WTC11 (cell line): ENCODE results near the gene HDAC3. TPM values are rescaled to one million over a fixed set of nuclear protein-coding genes. Genes with fewer than 3 reads are reported as not detected.

ENCODE experiments used
- ATAC-seq: fragments of 200-7000 bp; cut with Tn5 transposase; 2 replicates; pipeline ENCODE4 v1.10.0; 2021; ENCODE audit warnings: mild to moderate bottlenecking, moderate library complexity
- CTCF ChIA-PET: fragments of 300-600 bp; sonication (Branson Sonifier 250); formaldehyde crosslinking; loops from one replicate; lab custom pipeline; 2021; ENCODE audit warnings: antibody characterized with exemption; lab: Charles Lee
- POLR2A ChIA-PET: fragments of 350-600 bp; sonication (Branson Sonifier 250); formaldehyde crosslinking; loops from one replicate; lab custom pipeline; 2021; ENCODE audit warnings: antibody characterized with exemption; lab: Charles Lee
- DNase-seq: peaks from one replicate; pipeline ENCODE4 v3.0.0; 2021; ENCODE audit warnings: low spot score
- H3K27ac Mint-ChIP-seq: 2 replicates; pipeline ENCODE4 v1.8.0; 2021; ENCODE audit warnings: mixed read lengths
- H3K27me3 Mint-ChIP-seq: 2 replicates; pipeline ENCODE4 v1.8.0; 2021; ENCODE audit warnings: low read depth, mild to moderate bottlenecking, moderate library complexity, mixed read lengths
- H3K36me3 Mint-ChIP-seq: 2 replicates; pipeline ENCODE4 v1.8.0; 2021; ENCODE audit warnings: mixed read lengths
- H3K4me1 Mint-ChIP-seq: 2 replicates; pipeline ENCODE4 v1.8.0; 2022; ENCODE audit warnings: mixed read lengths
- H3K4me3 Mint-ChIP-seq: 2 replicates; pipeline ENCODE4 v1.8.0; 2021; ENCODE audit warnings: mild to moderate bottlenecking, moderate library complexity, mixed read lengths
- H3K9me3 Mint-ChIP-seq: 2 replicates; pipeline ENCODE4 v1.8.0; 2021; ENCODE audit warnings: mixed read lengths
- CBFB ChIP-seq: sonication (generic); formaldehyde crosslinking; IDR thresholded peaks from 2 replicates; pipeline ENCODE4 v1.8.1; 2022; ENCODE audit warnings: mild to moderate bottlenecking, low read depth, missing genetic modification reagents
- CREB1 ChIP-seq: sonication (generic); formaldehyde crosslinking; IDR thresholded peaks from 2 replicates; pipeline ENCODE4 v1.8.0; 2023; ENCODE audit warnings: mild to moderate bottlenecking, missing genetic modification reagents
- JAZF1 ChIP-seq: fragments of 250-450 bp; sonication (Bioruptor Pico); IDR thresholded peaks from 2 replicates; pipeline ENCODE4 v1.9.0; 2021; ENCODE audit warnings: moderate library complexity, mild to moderate bottlenecking, inconsistent platforms
- KAT7 ChIP-seq: sonication (generic); formaldehyde crosslinking; IDR thresholded peaks from 2 replicates; pipeline ENCODE4 v1.8.1; 2023; ENCODE audit warnings: missing genetic modification reagents, mild to moderate bottlenecking, borderline replicate concordance
- NR3C1 ChIP-seq: sonication (generic); formaldehyde crosslinking; conservative IDR thresholded peaks from 2 replicates; pipeline ENCODE4 v1.8.1; 2023; ENCODE audit warnings: low read depth, mild to moderate bottlenecking, missing genetic modification reagents
- SMAD3 ChIP-seq: sonication (generic); formaldehyde crosslinking; IDR thresholded peaks from 2 replicates; pipeline ENCODE4 v1.8.0; 2022; ENCODE audit warnings: missing genetic modification reagents, mild to moderate bottlenecking, borderline replicate concordance
- SOX15 ChIP-seq: fragments of 250-450 bp; sonication (Bioruptor Pico); IDR thresholded peaks from 2 replicates; pipeline ENCODE4 v1.9.0; 2021; ENCODE audit warnings: mild to moderate bottlenecking
- TEAD4 ChIP-seq: sonication (generic); formaldehyde crosslinking; IDR thresholded peaks from 2 replicates; pipeline ENCODE4 v1.8.0; 2022; ENCODE audit warnings: mild to moderate bottlenecking, missing genetic modification reagents
- TP53 ChIP-seq: sonication (generic); formaldehyde crosslinking; IDR thresholded peaks from 2 replicates; pipeline ENCODE4 v1.8.1; 2023; ENCODE audit warnings: mild to moderate bottlenecking, missing genetic modification reagents
- ZBTB21 ChIP-seq: sonication (generic); formaldehyde crosslinking; IDR thresholded peaks from 2 replicates; pipeline ENCODE4 v1.8.1; 2023; ENCODE audit warnings: mild to moderate bottlenecking, missing genetic modification reagents, borderline replicate concordance
- ZNF416 ChIP-seq: fragments of 250-450 bp; sonication (Bioruptor Pico); IDR thresholded peaks from 2 replicates; pipeline ENCODE4 v1.9.0; 2021; ENCODE audit warnings: mild to moderate bottlenecking, inconsistent platforms
- ZNF423 ChIP-seq: fragments of 250-450 bp; sonication (Bioruptor Pico); IDR thresholded peaks from 2 replicates; pipeline ENCODE4 v2.1.2; 2022; ENCODE audit warnings: mild to moderate bottlenecking, moderate library complexity
- ZNF671 ChIP-seq: fragments of 250-450 bp; sonication (Bioruptor Pico); IDR thresholded peaks from 2 replicates; pipeline ENCODE4 v1.8.0; 2021; ENCODE audit warnings: mild to moderate bottlenecking
- total RNA-seq: library from RNA; stranded (reverse); gene quantifications from 3 replicates; pipeline ENCODE4 v1.2.3, GENCODE V29; 2021
- TF ChIP-seq, protein P1 (sequence below): sonication (generic); formaldehyde crosslinking; IDR thresholded peaks from 2 replicates; pipeline ENCODE4 v1.8.0; 2023; ENCODE audit warnings: mild to moderate bottlenecking, missing genetic modification reagents
- TF ChIP-seq, protein P2 (sequence below): fragments of 250-450 bp; sonication (Bioruptor Pico); conservative IDR thresholded peaks from 2 replicates; pipeline ENCODE4 v1.9.0; 2021; ENCODE audit warnings: mild to moderate bottlenecking
- TF ChIP-seq, protein P3 (sequence below): fragments of 250-450 bp; sonication (Bioruptor Pico); IDR thresholded peaks from 2 replicates; pipeline ENCODE4 v1.9.0; 2021; ENCODE audit warnings: mild to moderate bottlenecking
- TF ChIP-seq, protein P4 (sequence below): sonication (generic); formaldehyde crosslinking; IDR thresholded peaks from 2 replicates; pipeline ENCODE4 v1.8.0; 2022; ENCODE audit warnings: missing genetic modification reagents
- TF ChIP-seq, protein P5 (sequence below): fragments of 250-450 bp; sonication (Bioruptor Pico); IDR thresholded peaks from 2 replicates; pipeline ENCODE4 v1.9.0; 2021; ENCODE audit warnings: moderate library complexity, mild to moderate bottlenecking, inconsistent platforms, borderline replicate concordance
- TF ChIP-seq, protein P6 (sequence below): sonication (generic); formaldehyde crosslinking; IDR thresholded peaks from 2 replicates; pipeline ENCODE4 v1.8.0; 2022; ENCODE audit warnings: mild to moderate bottlenecking, missing genetic modification reagents

Gene HDAC3
- total RNA-seq, 1 experiment from 2014 or later = 96.2 TPM

DNA sequence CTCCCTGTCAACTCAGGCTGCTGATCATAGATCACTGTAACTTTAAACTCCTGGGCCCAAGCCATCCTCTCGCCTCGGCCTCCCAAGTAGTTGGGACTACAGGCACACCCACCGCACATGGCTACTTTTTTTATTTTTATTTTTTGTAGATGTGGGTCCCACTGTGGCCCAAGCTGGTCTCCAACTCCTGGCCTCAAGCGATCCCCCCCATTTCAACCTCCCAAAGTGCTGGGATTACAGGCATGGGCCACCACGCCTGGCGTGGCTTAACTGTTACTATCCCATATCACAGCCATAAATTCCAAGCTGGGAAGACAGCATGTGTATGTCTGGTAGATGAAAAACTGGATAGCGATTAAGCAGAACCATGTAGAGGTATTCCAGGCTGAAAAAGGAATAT, 1.0 kb downstream of the HDAC3 start:
- ATAC-seq (no peak), DNase-seq (no peak)
- H3K27ac Mint-ChIP-seq = peak overlapping the region; percentile 90
- peaks cover 22% of the 10 kb centered on the region for H3K4me1 Mint-ChIP-seq
- peak overlapping the region; percentile 90 for H3K4me3 Mint-ChIP-seq
- H3K27me3 Mint-ChIP-seq = no peaks in the 10 kb centered on the region
- H3K9me3 Mint-ChIP-seq = no peaks in the 10 kb centered on the region
- CTCF ChIA-PET = interaction anchor here (1.1 to 3.9 kb wide), 9 partner anchors 16 to 333 kb away, joined by 7 to 106 read pairs (median 17); partner anchors contain the start of genes DIAPH1, FCHSD1, PCDHGA10 and RNF14
- TF ChIP-seq, protein P1, sequence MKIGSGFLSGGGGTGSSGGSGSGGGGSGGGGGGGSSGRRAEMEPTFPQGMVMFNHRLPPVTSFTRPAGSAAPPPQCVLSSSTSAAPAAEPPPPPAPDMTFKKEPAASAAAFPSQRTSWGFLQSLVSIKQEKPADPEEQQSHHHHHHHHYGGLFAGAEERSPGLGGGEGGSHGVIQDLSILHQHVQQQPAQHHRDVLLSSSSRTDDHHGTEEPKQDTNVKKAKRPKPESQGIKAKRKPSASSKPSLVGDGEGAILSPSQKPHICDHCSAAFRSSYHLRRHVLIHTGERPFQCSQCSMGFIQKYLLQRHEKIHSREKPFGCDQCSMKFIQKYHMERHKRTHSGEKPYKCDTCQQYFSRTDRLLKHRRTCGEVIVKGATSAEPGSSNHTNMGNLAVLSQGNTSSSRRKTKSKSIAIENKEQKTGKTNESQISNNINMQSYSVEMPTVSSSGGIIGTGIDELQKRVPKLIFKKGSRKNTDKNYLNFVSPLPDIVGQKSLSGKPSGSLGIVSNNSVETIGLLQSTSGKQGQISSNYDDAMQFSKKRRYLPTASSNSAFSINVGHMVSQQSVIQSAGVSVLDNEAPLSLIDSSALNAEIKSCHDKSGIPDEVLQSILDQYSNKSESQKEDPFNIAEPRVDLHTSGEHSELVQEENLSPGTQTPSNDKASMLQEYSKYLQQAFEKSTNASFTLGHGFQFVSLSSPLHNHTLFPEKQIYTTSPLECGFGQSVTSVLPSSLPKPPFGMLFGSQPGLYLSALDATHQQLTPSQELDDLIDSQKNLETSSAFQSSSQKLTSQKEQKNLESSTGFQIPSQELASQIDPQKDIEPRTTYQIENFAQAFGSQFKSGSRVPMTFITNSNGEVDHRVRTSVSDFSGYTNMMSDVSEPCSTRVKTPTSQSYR (CRISPR knock-in tag) = no peak
- TF ChIP-seq ZBTB21 (CRISPR knock-in tag) = no peak
- no peak for TF ChIP-seq SOX15
- TF ChIP-seq ZNF416 (CRISPR knock-in tag) = no peak
- TF ChIP-seq SMAD3 (CRISPR knock-in tag) = no peak
- TF ChIP-seq, protein P2, sequence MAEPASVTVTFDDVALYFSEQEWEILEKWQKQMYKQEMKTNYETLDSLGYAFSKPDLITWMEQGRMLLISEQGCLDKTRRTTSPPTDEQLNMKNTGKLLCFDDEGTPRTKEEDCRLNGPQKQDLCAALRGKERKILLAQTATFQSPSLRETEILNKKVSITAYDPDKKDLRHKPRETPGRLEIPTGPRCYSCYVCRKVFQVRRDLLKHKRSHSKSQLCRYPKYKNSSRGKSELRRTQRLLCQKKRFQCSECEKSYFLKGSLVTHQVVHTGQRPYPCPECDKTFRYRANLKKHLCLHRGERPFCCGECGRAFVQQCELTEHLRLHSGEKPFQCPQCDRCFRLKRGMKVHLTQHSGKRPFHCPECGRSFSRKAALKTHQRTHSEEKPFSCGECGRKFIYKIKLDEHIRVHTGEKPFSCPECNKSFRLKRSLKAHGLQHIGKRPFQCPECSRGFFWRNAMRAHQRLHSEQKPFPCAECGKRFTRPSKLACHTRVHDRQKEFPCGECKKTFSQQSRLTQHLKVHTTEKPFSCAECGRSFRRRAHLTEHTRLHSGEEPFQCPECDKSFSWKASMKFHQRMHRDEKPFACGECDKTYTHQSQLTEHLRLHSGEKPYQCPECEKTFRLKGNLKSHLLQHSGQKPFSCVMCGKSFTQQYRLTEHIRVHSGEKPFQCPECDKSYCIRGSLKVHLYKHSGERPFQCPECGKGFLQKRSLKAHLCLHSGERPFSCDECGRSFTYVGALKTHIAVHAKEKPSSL (CRISPR knock-in tag) = no peak
- TF ChIP-seq, protein P3, sequence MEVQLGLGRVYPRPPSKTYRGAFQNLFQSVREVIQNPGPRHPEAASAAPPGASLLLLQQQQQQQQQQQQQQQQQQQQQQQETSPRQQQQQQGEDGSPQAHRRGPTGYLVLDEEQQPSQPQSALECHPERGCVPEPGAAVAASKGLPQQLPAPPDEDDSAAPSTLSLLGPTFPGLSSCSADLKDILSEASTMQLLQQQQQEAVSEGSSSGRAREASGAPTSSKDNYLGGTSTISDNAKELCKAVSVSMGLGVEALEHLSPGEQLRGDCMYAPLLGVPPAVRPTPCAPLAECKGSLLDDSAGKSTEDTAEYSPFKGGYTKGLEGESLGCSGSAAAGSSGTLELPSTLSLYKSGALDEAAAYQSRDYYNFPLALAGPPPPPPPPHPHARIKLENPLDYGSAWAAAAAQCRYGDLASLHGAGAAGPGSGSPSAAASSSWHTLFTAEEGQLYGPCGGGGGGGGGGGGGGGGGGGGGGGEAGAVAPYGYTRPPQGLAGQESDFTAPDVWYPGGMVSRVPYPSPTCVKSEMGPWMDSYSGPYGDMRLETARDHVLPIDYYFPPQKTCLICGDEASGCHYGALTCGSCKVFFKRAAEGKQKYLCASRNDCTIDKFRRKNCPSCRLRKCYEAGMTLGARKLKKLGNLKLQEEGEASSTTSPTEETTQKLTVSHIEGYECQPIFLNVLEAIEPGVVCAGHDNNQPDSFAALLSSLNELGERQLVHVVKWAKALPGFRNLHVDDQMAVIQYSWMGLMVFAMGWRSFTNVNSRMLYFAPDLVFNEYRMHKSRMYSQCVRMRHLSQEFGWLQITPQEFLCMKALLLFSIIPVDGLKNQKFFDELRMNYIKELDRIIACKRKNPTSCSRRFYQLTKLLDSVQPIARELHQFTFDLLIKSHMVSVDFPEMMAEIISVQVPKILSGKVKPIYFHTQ (CRISPR knock-in tag) = no peak
- no peak for TF ChIP-seq CBFB (CRISPR knock-in tag)
- TF ChIP-seq, protein P4, sequence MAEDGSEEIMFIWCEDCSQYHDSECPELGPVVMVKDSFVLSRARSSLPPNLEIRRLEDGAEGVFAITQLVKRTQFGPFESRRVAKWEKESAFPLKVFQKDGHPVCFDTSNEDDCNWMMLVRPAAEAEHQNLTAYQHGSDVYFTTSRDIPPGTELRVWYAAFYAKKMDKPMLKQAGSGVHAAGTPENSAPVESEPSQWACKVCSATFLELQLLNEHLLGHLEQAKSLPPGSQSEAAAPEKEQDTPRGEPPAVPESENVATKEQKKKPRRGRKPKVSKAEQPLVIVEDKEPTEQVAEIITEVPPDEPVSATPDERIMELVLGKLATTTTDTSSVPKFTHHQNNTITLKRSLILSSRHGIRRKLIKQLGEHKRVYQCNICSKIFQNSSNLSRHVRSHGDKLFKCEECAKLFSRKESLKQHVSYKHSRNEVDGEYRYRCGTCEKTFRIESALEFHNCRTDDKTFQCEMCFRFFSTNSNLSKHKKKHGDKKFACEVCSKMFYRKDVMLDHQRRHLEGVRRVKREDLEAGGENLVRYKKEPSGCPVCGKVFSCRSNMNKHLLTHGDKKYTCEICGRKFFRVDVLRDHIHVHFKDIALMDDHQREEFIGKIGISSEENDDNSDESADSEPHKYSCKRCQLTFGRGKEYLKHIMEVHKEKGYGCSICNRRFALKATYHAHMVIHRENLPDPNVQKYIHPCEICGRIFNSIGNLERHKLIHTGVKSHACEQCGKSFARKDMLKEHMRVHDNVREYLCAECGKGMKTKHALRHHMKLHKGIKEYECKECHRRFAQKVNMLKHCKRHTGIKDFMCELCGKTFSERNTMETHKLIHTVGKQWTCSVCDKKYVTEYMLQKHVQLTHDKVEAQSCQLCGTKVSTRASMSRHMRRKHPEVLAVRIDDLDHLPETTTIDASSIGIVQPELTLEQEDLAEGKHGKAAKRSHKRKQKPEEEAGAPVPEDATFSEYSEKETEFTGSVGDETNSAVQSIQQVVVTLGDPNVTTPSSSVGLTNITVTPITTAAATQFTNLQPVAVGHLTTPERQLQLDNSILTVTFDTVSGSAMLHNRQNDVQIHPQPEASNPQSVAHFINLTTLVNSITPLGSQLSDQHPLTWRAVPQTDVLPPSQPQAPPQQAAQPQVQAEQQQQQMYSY (CRISPR knock-in tag) = no peak
- no peak for TF ChIP-seq JAZF1 (CRISPR knock-in tag)
- POLR2A ChIA-PET = interaction anchor here (0.7 to 3.3 kb wide), 4 partner anchors 17 to 286 kb away, joined by 3 to 36 read pairs (median 4); partner anchors contain the start of genes ARAP3, DIAPH1 and PCDHGB1
- peaks cover 4% of the 10 kb centered on the region; the same call in 1 of the 2 replicates for H3K36me3 Mint-ChIP-seq

DNA sequence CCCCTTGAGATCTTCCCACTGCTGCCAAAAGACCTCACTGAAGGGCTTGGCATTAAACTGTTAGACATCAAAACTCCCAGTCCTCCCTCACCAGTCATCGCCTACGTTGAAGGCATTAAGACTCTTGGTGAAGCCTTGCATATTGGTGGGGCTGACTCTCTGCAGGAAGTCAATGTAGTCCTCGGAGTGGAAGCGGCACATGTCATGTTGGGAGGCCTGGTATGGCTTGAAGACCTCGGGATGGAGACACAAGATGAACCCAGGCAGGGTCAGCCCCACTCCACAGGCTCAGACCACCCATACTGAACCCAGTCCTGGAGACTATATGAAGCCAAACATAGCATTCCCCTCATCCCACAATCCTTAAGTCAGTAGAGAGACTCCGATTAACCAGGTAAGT, 1.9 kb downstream of the HDAC3 start:
- peaks cover 9% of the 10 kb centered on the region for H3K36me3 Mint-ChIP-seq
- no peaks in the 10 kb centered on the region for H3K27me3 Mint-ChIP-seq
- TF ChIP-seq, protein P5, sequence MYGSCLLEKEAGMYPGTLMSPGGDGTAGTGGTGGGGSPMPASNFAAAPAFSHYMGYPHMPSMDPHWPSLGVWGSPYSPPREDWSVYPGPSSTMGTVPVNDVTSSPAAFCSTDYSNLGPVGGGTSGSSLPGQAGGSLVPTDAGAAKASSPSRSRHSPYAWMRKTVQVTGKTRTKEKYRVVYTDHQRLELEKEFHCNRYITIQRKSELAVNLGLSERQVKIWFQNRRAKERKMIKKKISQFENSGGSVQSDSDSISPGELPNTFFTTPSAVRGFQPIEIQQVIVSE = no peak
- TF ChIP-seq, protein P2 (CRISPR knock-in tag) = no peak
- TF ChIP-seq TEAD4 (CRISPR knock-in tag) (no peak), ZBTB21 (CRISPR knock-in tag) (no peak), CREB1 (CRISPR knock-in tag) (no peak), TP53 (CRISPR knock-in tag) (no peak), ZNF423 (CRISPR knock-in tag) (no peak), SOX15 (no peak), ZNF671 (no peak), KAT7 (CRISPR knock-in tag) (no peak), NR3C1 (CRISPR knock-in tag) (no peak)
- TF ChIP-seq, protein P6, sequence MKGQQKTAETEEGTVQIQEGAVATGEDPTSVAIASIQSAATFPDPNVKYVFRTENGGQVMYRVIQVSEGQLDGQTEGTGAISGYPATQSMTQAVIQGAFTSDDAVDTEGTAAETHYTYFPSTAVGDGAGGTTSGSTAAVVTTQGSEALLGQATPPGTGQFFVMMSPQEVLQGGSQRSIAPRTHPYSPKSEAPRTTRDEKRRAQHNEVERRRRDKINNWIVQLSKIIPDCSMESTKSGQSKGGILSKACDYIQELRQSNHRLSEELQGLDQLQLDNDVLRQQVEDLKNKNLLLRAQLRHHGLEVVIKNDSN (CRISPR knock-in tag) = no peak
- CTCF ChIA-PET = interaction anchor here (1.2 to 3.9 kb wide), 2 partner anchors 9 to 15 kb away, joined by 3 to 106 read pairs; partner anchors contain the start of gene DIAPH1
- DNase-seq = no peak
- POLR2A ChIA-PET = no interaction called here
- no peak for ATAC-seq
- no peaks in the 10 kb centered on the region for H3K9me3 Mint-ChIP-seq
- peak overlapping the region; percentile 90; the same call in 1 of the 2 replicates for H3K4me3 Mint-ChIP-seq
- H3K4me1 Mint-ChIP-seq = peaks cover 22% of the 10 kb centered on the region
- H3K27ac Mint-ChIP-seq = no peak overlapping the region
